Measurements from ENCODE around the gene GPR156.

- TF ChIP-seq CTCF (IDR thresholded peaks at IDR 0.05; ENCODE audit: low read depth, low read length, poor library complexity, severe bottlenecking) (no peak), EZH2phosphoT487 (IDR thresholded peaks at IDR 0.05; ENCODE audit: borderline replicate concordance, low read length) (no peak)
Observed at GRCh38 chr3:120181632-120182031, 103.4 kb downstream of the GPR156 start.
